HEK293 (cell line): ENCODE data around the gene BRCA2.

Experiments
- BCL11B ChIP-seq: fragments of 450-650 bp; formaldehyde crosslinking; IDR thresholded peaks from 2 replicates; pipeline ENCODE4 v1.5.1; 2016; ENCODE audit warnings: low read depth, missing biosample characterization, missing genetic modification characterization
- BCL6B ChIP-seq: fragments of 450-650 bp; formaldehyde crosslinking; IDR thresholded peaks from 2 replicates; pipeline ENCODE4 v1.5.1; 2017; ENCODE audit warnings: missing biosample characterization, missing genetic modification characterization
- GLI4 ChIP-seq: fragments of 450-650 bp; formaldehyde crosslinking; IDR thresholded peaks from 2 replicates; pipeline ENCODE4 v1.5.1; 2016; ENCODE audit warnings: missing biosample characterization, missing genetic modification characterization
- HOXC10 ChIP-seq: sonication (generic); formaldehyde crosslinking; IDR thresholded peaks from 2 replicates; pipeline ENCODE4 v1.8.1; 2023; ENCODE audit warnings: mild to moderate bottlenecking, missing genetic modification reagents
- KLF10 ChIP-seq: fragments of 450-650 bp; IDR thresholded peaks from 2 replicates; pipeline ENCODE4 v1.5.1; 2018; ENCODE audit warnings: missing biosample characterization, mild to moderate bottlenecking, missing genetic modification characterization
- KLF7 ChIP-seq: fragments of 450-650 bp; formaldehyde crosslinking; IDR thresholded peaks from 2 replicates; pipeline ENCODE4 v1.5.1; 2016; ENCODE audit warnings: missing biosample characterization, missing genetic modification characterization, borderline replicate concordance
- KLF8 ChIP-seq: fragments of 450-650 bp; formaldehyde crosslinking; IDR thresholded peaks from 2 replicates; pipeline ENCODE4 v1.5.1; 2016; ENCODE audit warnings: missing biosample characterization, missing genetic modification characterization
- OVOL3 ChIP-seq: fragments of 450-650 bp; formaldehyde crosslinking; IDR thresholded peaks from 2 replicates; pipeline ENCODE4 v1.5.1; 2016; ENCODE audit warnings: missing biosample characterization, missing genetic modification characterization
- PBX3 ChIP-seq: sonication (generic); formaldehyde crosslinking; IDR thresholded peaks from 2 replicates; pipeline ENCODE4 v1.8.1; 2022; ENCODE audit warnings: mild to moderate bottlenecking, moderate library complexity, missing genetic modification reagents
- REPIN1 ChIP-seq: fragments of 450-650 bp; formaldehyde crosslinking; IDR thresholded peaks from 2 replicates; pipeline ENCODE4 v1.5.1; 2017; ENCODE audit warnings: missing biosample characterization, missing genetic modification characterization, low read depth
- ZBTB17 ChIP-seq: fragments of 450-650 bp; formaldehyde crosslinking; IDR thresholded peaks from 2 replicates; pipeline ENCODE4 v1.5.1; 2016; ENCODE audit warnings: missing biosample characterization, missing genetic modification characterization
- ZFP3 ChIP-seq: fragments of 450-650 bp; formaldehyde crosslinking; IDR thresholded peaks from 2 replicates; pipeline ENCODE4 v1.5.1; 2016; ENCODE audit warnings: low read depth, missing biosample characterization, missing genetic modification characterization
- ZFP41 ChIP-seq: fragments of 450-650 bp; formaldehyde crosslinking; IDR thresholded peaks from 2 replicates; pipeline ENCODE4 v1.5.1; 2016; ENCODE audit warnings: missing biosample characterization, missing genetic modification characterization, borderline replicate concordance
- ZNF114 ChIP-seq: fragments of 450-650 bp; formaldehyde crosslinking; IDR thresholded peaks from 2 replicates; pipeline ENCODE4 v1.5.0; 2017; ENCODE audit warnings: missing biosample characterization, missing genetic modification characterization
- ZNF121 ChIP-seq: fragments of 450-650 bp; formaldehyde crosslinking; IDR thresholded peaks from 2 replicates; pipeline ENCODE4 v1.5.1; 2016; ENCODE audit warnings: missing biosample characterization, missing genetic modification characterization
- ZNF132 ChIP-seq: fragments of 450-650 bp; formaldehyde crosslinking; IDR thresholded peaks from 2 replicates; pipeline ENCODE4 v1.5.1; 2017; ENCODE audit warnings: missing biosample characterization, missing genetic modification characterization, borderline replicate concordance
- ZNF133 ChIP-seq: fragments of 450-650 bp; formaldehyde crosslinking; IDR thresholded peaks from 2 replicates; pipeline ENCODE4 v1.5.1; 2016; ENCODE audit warnings: missing biosample characterization, missing genetic modification characterization
- ZNF175 ChIP-seq: fragments of 450-650 bp; formaldehyde crosslinking; IDR thresholded peaks from 2 replicates; pipeline ENCODE4 v1.5.1; 2016; ENCODE audit warnings: missing biosample characterization, missing genetic modification characterization
- ZNF19 ChIP-seq: fragments of 450-650 bp; formaldehyde crosslinking; IDR thresholded peaks from 2 replicates; pipeline ENCODE4; 2016; ENCODE audit warnings: missing biosample characterization, missing genetic modification characterization, low read depth
- ZNF211 ChIP-seq: fragments of 450-650 bp; formaldehyde crosslinking; IDR thresholded peaks from 2 replicates; pipeline ENCODE4 v1.5.1; 2016; ENCODE audit warnings: low read depth, missing biosample characterization, missing genetic modification characterization
- ZNF26 ChIP-seq: fragments of 450-650 bp; formaldehyde crosslinking; IDR thresholded peaks from 2 replicates; pipeline ENCODE4 v1.5.1; 2016; ENCODE audit warnings: missing biosample characterization, missing genetic modification characterization
- ZNF302 ChIP-seq: fragments of 450-650 bp; formaldehyde crosslinking; IDR thresholded peaks from 2 replicates; pipeline ENCODE4 v1.5.1; 2016; ENCODE audit warnings: missing biosample characterization, missing genetic modification characterization, low read depth
- ZNF311 ChIP-seq: fragments of 450-650 bp; formaldehyde crosslinking; IDR thresholded peaks from 2 replicates; pipeline ENCODE4 v1.5.1; 2017; ENCODE audit warnings: missing biosample characterization, missing genetic modification characterization, borderline replicate concordance
- ZNF341 ChIP-seq: fragments of 450-650 bp; formaldehyde crosslinking; IDR thresholded peaks from 2 replicates; pipeline ENCODE4; 2016; ENCODE audit warnings: low read depth, missing biosample characterization, missing genetic modification characterization
- ZNF350 ChIP-seq: fragments of 450-650 bp; formaldehyde crosslinking; IDR thresholded peaks from 2 replicates; pipeline ENCODE4 v1.5.0; 2017; ENCODE audit warnings: missing biosample characterization, mild to moderate bottlenecking, missing genetic modification characterization
- ZNF366 ChIP-seq: fragments of 450-650 bp; formaldehyde crosslinking; conservative IDR thresholded peaks from 2 replicates; pipeline ENCODE4 v1.5.1; 2016; ENCODE audit warnings: missing biosample characterization, missing genetic modification characterization
- ZNF394 ChIP-seq: fragments of 450-650 bp; formaldehyde crosslinking; IDR thresholded peaks from 2 replicates; pipeline ENCODE4 v1.5.1; 2016; ENCODE audit warnings: missing biosample characterization, missing genetic modification characterization, mild to moderate bottlenecking, moderate library complexity, borderline replicate concordance
- ZNF48 ChIP-seq: fragments of 450-650 bp; formaldehyde crosslinking; IDR thresholded peaks from 2 replicates; pipeline ENCODE4 v1.5.1; 2016; ENCODE audit warnings: missing biosample characterization, missing genetic modification characterization
- ZNF529 ChIP-seq: fragments of 450-650 bp; formaldehyde crosslinking; IDR thresholded peaks from 2 replicates; pipeline ENCODE4 v1.5.1; 2017; ENCODE audit warnings: missing genetic modification characterization, missing biosample characterization; ENCODE audit not compliant: insufficient replicate concordance
- ZNF549 ChIP-seq: fragments of 450-650 bp; IDR thresholded peaks from 2 replicates; pipeline ENCODE4 v1.5.1; 2018; ENCODE audit warnings: missing biosample characterization, missing genetic modification characterization, mild to moderate bottlenecking, inconsistent platforms, moderate library complexity
- ZNF560 ChIP-seq: fragments of 450-650 bp; formaldehyde crosslinking; IDR thresholded peaks from 2 replicates; pipeline ENCODE4 v1.5.1; 2017; ENCODE audit warnings: missing biosample characterization, missing genetic modification characterization, borderline replicate concordance
- ZNF596 ChIP-seq: fragments of 450-650 bp; IDR thresholded peaks from 2 replicates; pipeline ENCODE4 v1.5.0; 2018; ENCODE audit warnings: missing biosample characterization, mild to moderate bottlenecking, missing genetic modification characterization, moderate library complexity
- ZNF629 ChIP-seq: fragments of 450-650 bp; formaldehyde crosslinking; IDR thresholded peaks from 2 replicates; pipeline ENCODE4 v1.5.1; 2017; ENCODE audit warnings: missing biosample characterization, missing genetic modification characterization
- ZNF658 ChIP-seq: fragments of 450-650 bp; formaldehyde crosslinking; IDR thresholded peaks from 2 replicates; pipeline ENCODE4; 2016; ENCODE audit warnings: missing biosample characterization, missing genetic modification characterization
- ZNF776 ChIP-seq: fragments of 450-650 bp; formaldehyde crosslinking; IDR thresholded peaks from 2 replicates; pipeline ENCODE4 v1.5.0; 2017; ENCODE audit warnings: missing biosample characterization, missing genetic modification characterization, borderline replicate concordance

BRCA2 gene

GRCh38 chr13:32315238-32316027 is at the start of gene BRCA2, which contains the start of gene ZAR1L (continued):
- TF ChIP-seq ZNF26 (tag by site-specific recombination), result no peak
- peak; percentile 82 for TF ChIP-seq ZNF629 (tag by site-specific recombination)
- TF ChIP-seq REPIN1, result no peak
- no peak for TF ChIP-seq ZNF560
- no peak for TF ChIP-seq ZNF658 (tag by site-specific recombination)
- no peak for TF ChIP-seq BCL11B (tag by site-specific recombination)
- no peak for TF ChIP-seq ZNF366 (tag by site-specific recombination)
- no peak for TF ChIP-seq ZNF211 (tag by site-specific recombination)
- TF ChIP-seq ZNF114 (tag by site-specific recombination), result no peak
- TF ChIP-seq ZNF175 (tag by site-specific recombination), result no peak
- TF ChIP-seq ZNF596, result no peak
- peak; percentile 68 for TF ChIP-seq ZNF394 (tag by site-specific recombination)
- TF ChIP-seq OVOL3 (tag by site-specific recombination), result no peak
- no peak for TF ChIP-seq ZNF121 (tag by site-specific recombination)
- no peak for TF ChIP-seq GLI4 (tag by site-specific recombination)
- TF ChIP-seq ZNF350, result no peak
- no peak for TF ChIP-seq ZFP41 (tag by site-specific recombination)
- TF ChIP-seq ZNF19 (tag by site-specific recombination), result no peak
- peak; percentile 67; the same call in 1 of the 2 replicates for TF ChIP-seq KLF10 (tag by site-specific recombination)
- TF ChIP-seq ZNF48 (tag by site-specific recombination), result no peak
- TF ChIP-seq ZNF302 (tag by site-specific recombination), result no peak
- TF ChIP-seq PBX3 (CRISPR knock-in tag), result peak; percentile 75; the same call in 1 of the 2 replicates
- TF ChIP-seq ZNF132 (tag by site-specific recombination), result no peak
- TF ChIP-seq ZNF529 (tag by site-specific recombination), result no peak
- TF ChIP-seq ZBTB17, result peak; percentile 11; the same call in 1 of the 2 replicates
- TF ChIP-seq ZNF549 (tag by site-specific recombination), result no peak
- no peak for TF ChIP-seq ZNF341 (tag by site-specific recombination)
- no peak for TF ChIP-seq ZNF776 (tag by site-specific recombination)
- no peak for TF ChIP-seq ZNF311 (tag by site-specific recombination)
- TF ChIP-seq ZNF133 (tag by site-specific recombination), result no peak
- no peak for TF ChIP-seq ZFP3 (tag by site-specific recombination)
- TF ChIP-seq BCL6B (tag by site-specific recombination), result peak; percentile 66; the same call in 1 of the 2 replicates
- no peak for TF ChIP-seq HOXC10 (CRISPR knock-in tag)
- TF ChIP-seq KLF8, result peak; percentile 40; the same call in 1 of the 2 replicates
- 0 out of 2 replicates have a peak, but pooled peaks have one; percentile 68 for TF ChIP-seq KLF7 (tag by site-specific recombination)
